MCF 10A (cell line): ENCODE data around the gene PLEKHA7. TPM values are rescaled to one million over a fixed set of nuclear protein-coding genes. Genes with fewer than 3 reads are reported as not detected.

Experiments
- BruUV-seq: library from RNA; stranded (reverse); fragments of 400-500 nt; replicated peaks from 2 replicates; lab custom pipeline; 2021; lab: Mats Ljungman, UMichigan
- CTCF ChIA-PET: fragments of 300-600 bp; sonication (Branson Sonifier 250); formaldehyde crosslinking; extraction: SDS; loops from one replicate; lab custom pipeline; 2021; ENCODE audit warnings: antibody characterized with exemption, inconsistent platforms; lab: Yijun Ruan, JAX
- POLR2A ChIA-PET: fragments of 300-600, 350-650 bp; sonication (Branson Sonifier 250); formaldehyde crosslinking; extraction: SDS; loops from one replicate; lab custom pipeline; 2020; ENCODE audit warnings: antibody characterized with exemption, inconsistent platforms; lab: Yijun Ruan, JAX
- DNase-seq: peaks from one replicate; pipeline ENCODE4 v3.0.0-alpha.2; 2018; ENCODE audit not compliant: unreplicated experiment
- H3K27ac Mint-ChIP-seq: one replicate; pipeline ENCODE4 v1.8.0; 2022; ENCODE audit warnings: mild to moderate bottlenecking, low read depth, mixed read lengths; ENCODE audit not compliant: unreplicated experiment
- H3K27me3 Mint-ChIP-seq: one replicate; pipeline ENCODE4 v1.8.0; 2022; ENCODE audit warnings: mixed read lengths; ENCODE audit not compliant: insufficient read depth, unreplicated experiment
- H3K36me3 Mint-ChIP-seq: one replicate; pipeline ENCODE4 v1.8.0; 2022; ENCODE audit warnings: mild to moderate bottlenecking, moderate library complexity, mixed read lengths; ENCODE audit not compliant: insufficient read depth, unreplicated experiment
- H3K4me1 Mint-ChIP-seq: one replicate; pipeline ENCODE4 v1.8.0; 2022; ENCODE audit warnings: mixed read lengths; ENCODE audit not compliant: insufficient read depth, unreplicated experiment
- H3K4me3 Mint-ChIP-seq: one replicate; pipeline ENCODE4 v1.8.0; 2022; ENCODE audit warnings: mild to moderate bottlenecking, moderate library complexity, mixed read lengths; ENCODE audit not compliant: unreplicated experiment
- H3K9me3 Mint-ChIP-seq: one replicate; pipeline ENCODE4 v1.8.0; 2022; ENCODE audit warnings: mixed read lengths; ENCODE audit not compliant: unreplicated experiment
- intact Hi-C: fragments of 100-400 bp; cut with micrococcal nuclease; formaldehyde crosslinking; loops from 2 replicates; pipeline ENCODE4 v1.14.1; 2022
- total RNA-seq: library from RNA; stranded (reverse); gene quantifications from 2 replicates; pipeline ENCODE4 v1.2.3, GENCODE V29; 2022
- TF ChIP-seq, protein P1 (sequence below): fragments of 200-600 bp; IDR thresholded peaks from one replicate; pipeline ENCODE4 v1.8.0; 2022; ENCODE audit warnings: antibody characterized with exemption, mild to moderate bottlenecking; ENCODE audit not compliant: unreplicated experiment

PLEKHA7 gene
- total RNA-seq, 1 experiment from 2014 or later: 2.8 TPM

DNA sequence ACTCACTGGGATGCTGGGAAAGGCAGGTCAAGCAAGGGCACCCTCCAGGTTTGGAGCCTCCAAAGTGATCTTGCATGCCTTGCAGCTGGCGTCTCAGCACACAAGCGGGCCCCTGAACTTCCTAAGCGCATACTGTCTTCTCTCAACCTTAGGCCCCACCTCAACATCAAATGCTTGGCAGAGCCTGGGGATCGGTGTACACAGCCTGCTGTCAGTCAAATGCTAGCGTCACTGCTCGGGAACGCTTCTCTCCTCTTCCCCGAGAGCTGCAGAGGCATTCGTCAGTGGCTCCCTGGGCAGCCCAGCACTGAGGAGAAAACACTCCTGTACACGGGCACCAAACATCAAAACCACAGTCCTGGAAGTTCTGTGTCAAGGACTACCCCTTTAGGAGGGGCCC is 150.8 kb downstream of the PLEKHA7 start:
- ChIA-PET CTCF (interaction anchor here (1.5 kb wide), 1 partner anchor 43 kb away, joined by 5 read pairs; no protein-coding TSS in a partner anchor), POLR2A (no interaction called here)
- DNase-seq: no peak
- intact Hi-C loops: no loop called here
- H3K27ac Mint-ChIP-seq: no peak overlapping the region
- TF ChIP-seq, protein P1, sequence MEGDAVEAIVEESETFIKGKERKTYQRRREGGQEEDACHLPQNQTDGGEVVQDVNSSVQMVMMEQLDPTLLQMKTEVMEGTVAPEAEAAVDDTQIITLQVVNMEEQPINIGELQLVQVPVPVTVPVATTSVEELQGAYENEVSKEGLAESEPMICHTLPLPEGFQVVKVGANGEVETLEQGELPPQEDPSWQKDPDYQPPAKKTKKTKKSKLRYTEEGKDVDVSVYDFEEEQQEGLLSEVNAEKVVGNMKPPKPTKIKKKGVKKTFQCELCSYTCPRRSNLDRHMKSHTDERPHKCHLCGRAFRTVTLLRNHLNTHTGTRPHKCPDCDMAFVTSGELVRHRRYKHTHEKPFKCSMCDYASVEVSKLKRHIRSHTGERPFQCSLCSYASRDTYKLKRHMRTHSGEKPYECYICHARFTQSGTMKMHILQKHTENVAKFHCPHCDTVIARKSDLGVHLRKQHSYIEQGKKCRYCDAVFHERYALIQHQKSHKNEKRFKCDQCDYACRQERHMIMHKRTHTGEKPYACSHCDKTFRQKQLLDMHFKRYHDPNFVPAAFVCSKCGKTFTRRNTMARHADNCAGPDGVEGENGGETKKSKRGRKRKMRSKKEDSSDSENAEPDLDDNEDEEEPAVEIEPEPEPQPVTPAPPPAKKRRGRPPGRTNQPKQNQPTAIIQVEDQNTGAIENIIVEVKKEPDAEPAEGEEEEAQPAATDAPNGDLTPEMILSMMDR: no peak
- no peaks in the 10 kb centered on the region for H3K27me3 Mint-ChIP-seq
- H3K9me3 Mint-ChIP-seq: no peaks in the 10 kb centered on the region
- BruUV-seq: no TSS peak
- H3K4me3 Mint-ChIP-seq: no peak overlapping the region
- H3K36me3 Mint-ChIP-seq: no peaks in the 10 kb centered on the region
- H3K4me1 Mint-ChIP-seq: no peaks in the 10 kb centered on the region

DNA sequence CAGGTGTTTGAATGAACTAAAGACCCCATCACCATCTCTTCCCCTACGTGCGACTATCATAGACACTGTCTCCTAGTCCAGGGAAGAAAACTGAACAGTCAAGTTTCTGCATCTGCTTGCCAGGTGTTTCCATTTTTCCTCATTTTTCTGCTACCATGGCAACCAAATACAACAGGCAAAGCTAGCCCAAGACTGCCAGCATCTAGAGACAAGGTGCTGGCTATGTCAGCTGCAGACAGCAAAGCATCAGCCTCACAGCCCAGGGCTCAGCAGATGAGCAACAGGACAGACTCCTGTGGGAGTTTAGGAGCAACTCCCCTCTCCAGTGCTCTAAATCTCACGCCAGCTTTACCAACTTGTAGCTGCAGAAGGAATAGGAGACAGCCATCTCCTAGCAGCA is 151.5 kb downstream of the PLEKHA7 start:
- H3K27me3 Mint-ChIP-seq: no peaks in the 10 kb centered on the region
- ChIA-PET POLR2A (no interaction called here), CTCF (interaction anchor here (1.5 kb wide), 1 partner anchor 42 kb away, joined by 5 read pairs; no protein-coding TSS in a partner anchor)
- DNase-seq: no peak
- no peak overlapping the region for H3K27ac Mint-ChIP-seq
- no peaks in the 10 kb centered on the region for H3K9me3 Mint-ChIP-seq
- TF ChIP-seq, protein P1: no peak
- H3K4me3 Mint-ChIP-seq: no peak overlapping the region
- intact Hi-C loops: no loop called here
- BruUV-seq: no TSS peak
- no peaks in the 10 kb centered on the region for H3K36me3 Mint-ChIP-seq
- H3K4me1 Mint-ChIP-seq: no peaks in the 10 kb centered on the region

DNA sequence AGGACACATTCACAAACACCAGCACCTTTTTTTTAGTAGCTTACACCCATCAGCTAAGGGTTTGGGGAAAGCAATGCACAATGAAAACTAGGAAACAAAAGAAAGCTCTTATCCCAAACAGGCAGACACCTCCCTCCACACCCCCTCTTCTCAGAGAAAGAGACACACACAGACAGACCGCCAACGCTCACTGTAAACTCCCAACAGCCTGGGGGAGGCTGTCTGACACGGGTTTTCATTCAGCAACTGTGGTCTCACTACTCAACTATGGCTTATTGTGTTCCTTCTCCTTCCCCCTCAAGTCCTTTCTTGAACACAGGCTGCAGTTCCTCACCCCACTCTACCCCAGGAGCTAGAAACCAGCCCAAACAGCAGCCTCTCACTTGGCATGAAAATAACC is 152.4 kb downstream of the PLEKHA7 start:
- Mint-ChIP-seq H3K4me1 (no peaks in the 10 kb centered on the region), H3K9me3 (no peaks in the 10 kb centered on the region), H3K36me3 (no peaks in the 10 kb centered on the region), H3K27me3 (no peaks in the 10 kb centered on the region), H3K27ac (no peak overlapping the region), H3K4me3 (no peak overlapping the region)
- TF ChIP-seq, protein P1: no peak
- no peak for DNase-seq
- intact Hi-C loops: no loop called here
- no TSS peak for BruUV-seq
- ChIA-PET POLR2A (interaction anchor here (0.8 kb wide), 1 partner anchor 216 kb away, joined by 3 read pairs; the partner anchor contains the start of gene RPS13), CTCF (interaction anchor here (0.6 to 1.1 kb wide), 6 partner anchors 8 to 76 kb away, joined by 3 to 4 read pairs (median 4); no protein-coding TSS in a partner anchor)

DNA sequence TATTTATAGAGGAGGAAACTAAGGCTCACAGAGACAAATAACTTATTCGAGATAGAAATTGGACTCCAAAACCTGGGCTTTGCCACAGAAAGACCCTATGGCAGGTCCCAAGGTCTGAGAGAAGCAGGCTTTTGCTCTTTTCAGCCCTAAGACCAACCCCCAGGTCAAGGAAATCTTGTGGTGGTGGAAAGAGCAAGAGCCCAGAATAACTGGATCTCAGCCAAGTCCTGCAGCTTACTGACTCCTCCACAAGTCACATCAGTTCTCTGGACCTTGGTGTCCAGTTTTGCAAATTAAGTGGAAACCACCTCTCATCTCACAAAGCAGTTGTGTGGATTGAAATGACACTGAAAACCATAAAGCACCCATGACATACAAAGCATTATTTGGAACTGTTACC is 153.6 kb downstream of the PLEKHA7 start:
- H3K9me3 Mint-ChIP-seq: no peaks in the 10 kb centered on the region
- no peak overlapping the region for H3K27ac Mint-ChIP-seq
- no TSS peak for BruUV-seq

More for the DNA sequence above, 153.6 kb downstream of the PLEKHA7 start:
- intact Hi-C loops: no loop called here
- peak; percentile 12 for DNase-seq
- Mint-ChIP-seq H3K27me3 (no peaks in the 10 kb centered on the region), H3K4me3 (no peak overlapping the region), H3K36me3 (no peaks in the 10 kb centered on the region), H3K4me1 (no peaks in the 10 kb centered on the region)
- ChIA-PET POLR2A (interaction anchor here (0.6 to 1.0 kb wide), 2 partner anchors 18 to 1280 kb away, joined by 3 read pairs; no protein-coding TSS in a partner anchor), CTCF (interaction anchor here (0.8 kb wide), 1 partner anchor 22 kb away, joined by 3 read pairs; no protein-coding TSS in a partner anchor)
- TF ChIP-seq, protein P1: no peak
